Neural cell (in vitro differentiated cells): ENCODE data around the gene TNKS1BP1.

Experiments used
- CTCF ChIP-seq: fragments of 450-650 bp; IDR thresholded peaks from 2 replicates; pipeline ENCODE4 v1.5.1; 2014; ENCODE audit warnings: antibody characterized with exemption, mild to moderate bottlenecking, moderate library complexity; ENCODE audit not compliant: poor library complexity, severe bottlenecking
- EP300 ChIP-seq: fragments of 450-650 bp; conservative IDR thresholded peaks from 2 replicates; pipeline ENCODE4 v1.6.1; 2014; ENCODE audit warnings: antibody characterized with exemption, mild to moderate bottlenecking, moderate library complexity; ENCODE audit not compliant: poor library complexity, severe bottlenecking
- EZH2 ChIP-seq: fragments of 200-600, 300-800 bp; shearing (Covaris generic), sonication (generic); IDR thresholded peaks from 2 replicates; pipeline ENCODE4 v1.6.1; 2014; ENCODE audit warnings: antibody characterized with exemption, low read length, borderline replicate concordance, mild to moderate bottlenecking; ENCODE audit not compliant: insufficient read depth, poor library complexity, severe bottlenecking
- MXI1 ChIP-seq: fragments of 450-650 bp; conservative IDR thresholded peaks from 2 replicates; pipeline ENCODE4 v1.6.1; 2014; ENCODE audit warnings: antibody characterized with exemption, mild to moderate bottlenecking; ENCODE audit not compliant: poor library complexity, severe bottlenecking
- POLR2AphosphoS5 ChIP-seq: IDR thresholded peaks from 2 replicates; pipeline ENCODE4 v1.6.1; 2012
- RAD21 ChIP-seq: fragments of 450-650 bp; conservative IDR thresholded peaks from 2 replicates; pipeline ENCODE4 v1.6.1; 2014; ENCODE audit warnings: antibody characterized with exemption, mild to moderate bottlenecking, moderate library complexity
- SMC3 ChIP-seq: fragments of 450-650 bp; conservative IDR thresholded peaks from 2 replicates; pipeline ENCODE4 v1.6.1; 2014; ENCODE audit warnings: antibody characterized with exemption, mild to moderate bottlenecking, moderate library complexity; ENCODE audit not compliant: poor library complexity
- TAF1 ChIP-seq: IDR thresholded peaks from 2 replicates; pipeline ENCODE4 v1.6.1; 2012; ENCODE audit warnings: low read depth
- TF ChIP-seq, protein P1 (sequence below): IDR thresholded peaks from 2 replicates; pipeline ENCODE4 v1.6.1; 2012; ENCODE audit warnings: borderline replicate concordance

- TF ChIP-seq EP300 (no peak), CTCF (no peak), EZH2 (no peak), RAD21 (no peak), MXI1 (no peak), TAF1 (no peak), SMC3 (no peak), POLR2AphosphoS5 (no peak)
- TF ChIP-seq, protein P1, sequence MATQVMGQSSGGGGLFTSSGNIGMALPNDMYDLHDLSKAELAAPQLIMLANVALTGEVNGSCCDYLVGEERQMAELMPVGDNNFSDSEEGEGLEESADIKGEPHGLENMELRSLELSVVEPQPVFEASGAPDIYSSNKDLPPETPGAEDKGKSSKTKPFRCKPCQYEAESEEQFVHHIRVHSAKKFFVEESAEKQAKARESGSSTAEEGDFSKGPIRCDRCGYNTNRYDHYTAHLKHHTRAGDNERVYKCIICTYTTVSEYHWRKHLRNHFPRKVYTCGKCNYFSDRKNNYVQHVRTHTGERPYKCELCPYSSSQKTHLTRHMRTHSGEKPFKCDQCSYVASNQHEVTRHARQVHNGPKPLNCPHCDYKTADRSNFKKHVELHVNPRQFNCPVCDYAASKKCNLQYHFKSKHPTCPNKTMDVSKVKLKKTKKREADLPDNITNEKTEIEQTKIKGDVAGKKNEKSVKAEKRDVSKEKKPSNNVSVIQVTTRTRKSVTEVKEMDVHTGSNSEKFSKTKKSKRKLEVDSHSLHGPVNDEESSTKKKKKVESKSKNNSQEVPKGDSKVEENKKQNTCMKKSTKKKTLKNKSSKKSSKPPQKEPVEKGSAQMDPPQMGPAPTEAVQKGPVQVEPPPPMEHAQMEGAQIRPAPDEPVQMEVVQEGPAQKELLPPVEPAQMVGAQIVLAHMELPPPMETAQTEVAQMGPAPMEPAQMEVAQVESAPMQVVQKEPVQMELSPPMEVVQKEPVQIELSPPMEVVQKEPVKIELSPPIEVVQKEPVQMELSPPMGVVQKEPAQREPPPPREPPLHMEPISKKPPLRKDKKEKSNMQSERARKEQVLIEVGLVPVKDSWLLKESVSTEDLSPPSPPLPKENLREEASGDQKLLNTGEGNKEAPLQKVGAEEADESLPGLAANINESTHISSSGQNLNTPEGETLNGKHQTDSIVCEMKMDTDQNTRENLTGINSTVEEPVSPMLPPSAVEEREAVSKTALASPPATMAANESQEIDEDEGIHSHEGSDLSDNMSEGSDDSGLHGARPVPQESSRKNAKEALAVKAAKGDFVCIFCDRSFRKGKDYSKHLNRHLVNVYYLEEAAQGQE, result no peak
These were observed 21.3 kb downstream of the TNKS1BP1 start for GRCh38 chr11:57303280-57303989.
